ENCODE measurements around the gene AGTPBP1.

DNA sequence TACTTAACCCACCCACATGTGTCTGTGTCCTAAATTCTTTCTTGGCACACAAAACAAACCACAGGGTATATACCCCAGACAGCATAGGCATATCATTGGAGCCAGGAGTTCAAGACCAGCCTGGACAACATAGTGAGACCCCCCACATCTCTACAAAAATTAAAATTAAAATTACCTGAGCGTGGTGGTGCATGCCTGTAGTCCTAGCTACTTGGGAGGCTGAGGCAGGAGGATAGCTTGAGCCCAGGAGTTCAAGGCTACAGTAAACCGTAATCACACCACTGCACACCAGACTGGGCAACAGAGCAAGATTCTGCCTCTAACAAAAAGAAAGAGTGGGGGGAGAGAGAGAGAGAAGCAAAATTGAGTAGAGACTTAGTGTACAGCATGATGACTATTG lies 4.6 kb upstream of the AGTPBP1 start:
- TF ChIP-seq CTCF (conservative IDR thresholded peaks at IDR 0.05) = no peak
- TF ChIP-seq ZFX (IDR thresholded peaks at IDR 0.05) = no peak

Measured in C4-2B (cell line).